ENCODE results near the gene IQGAP1.

Gene IQGAP1

GRCh38 chr15:90550919-90551318, 162.9 kb downstream of the IQGAP1 start:
- TF ChIP-seq CTCF (IDR thresholded peaks at IDR 0.05; ENCODE audit: low read depth, low read length, missing control alignments): no peak
- no peak for DNase-seq (ENCODE audit: extremely low read depth, low read depth)
- H3K4me3 ChIP-seq (replicated peaks; ENCODE audit: low read depth, low read length): no peak overlapping the region
